Mesenchymal stem cell (in vitro differentiated cells and primary cell): Measurements from ENCODE around the gene FTL.
A peak's percentile ranks its signal among the peaks of the same experiment; 100 is the strongest.

ENCODE experiments used
- DNase-seq: peaks from one replicate; pipeline ENCODE4 v3.0.0-alpha.2; 2013
- H2AFZ ChIP-seq: one replicate; pipeline ENCODE4 v1.6.1; 2013; ENCODE audit warnings: low read depth, mild to moderate bottlenecking, control low read depth, inconsistent platforms, low read length, moderate library complexity
- H2AK5ac ChIP-seq: 2 replicates; pipeline ENCODE4 v1.6.1; 2013; ENCODE audit warnings: low read length, moderate library complexity, mild to moderate bottlenecking, inconsistent platforms; ENCODE audit not compliant: severe bottlenecking
- H2BK120ac ChIP-seq: one replicate; pipeline ENCODE4 v1.6.1; 2013; ENCODE audit warnings: low read depth, mild to moderate bottlenecking, inconsistent platforms, low read length, moderate library complexity
- H2BK12ac ChIP-seq, 2 experiments: one replicate each; pipeline ENCODE4 v1.6.1; 2013; ENCODE audit warnings: inconsistent platforms in 2 of 2, low read length in 2 of 2, mild to moderate bottlenecking in 2 of 2, moderate library complexity in 2 of 2, control low read depth in 1 of 2
- H2BK15ac ChIP-seq: one replicate; pipeline ENCODE4 v1.6.1; 2013; ENCODE audit warnings: mild to moderate bottlenecking, low read depth, inconsistent platforms; ENCODE audit not compliant: poor library complexity, severe bottlenecking
- H2BK5ac ChIP-seq: 2 replicates; pipeline ENCODE4 v1.6.1; 2013; ENCODE audit warnings: low read depth, mild to moderate bottlenecking, low read length, control low read depth, inconsistent platforms; ENCODE audit not compliant: poor library complexity, severe bottlenecking
- H3K14ac ChIP-seq, 2 experiments: one replicate each; pipeline ENCODE4 v1.6.1; 2013; ENCODE audit warnings: inconsistent platforms in 2 of 2, low read length in 2 of 2, control low read depth in 1 of 2, mild to moderate bottlenecking in 1 of 2, moderate library complexity in 1 of 2
- H3K18ac ChIP-seq, 2 experiments: one replicate each; pipeline ENCODE4 v1.6.1; 2013; ENCODE audit warnings: inconsistent platforms in 2 of 2, low read length in 2 of 2, control low read depth in 1 of 2, low read depth in 1 of 2, mild to moderate bottlenecking in 1 of 2
- H3K23ac ChIP-seq, 2 experiments: one replicate each; pipeline ENCODE4 v1.6.1; 2013; ENCODE audit warnings: inconsistent platforms in 2 of 2, low read length in 2 of 2, mild to moderate bottlenecking in 2 of 2, moderate library complexity in 2 of 2, control low read depth in 1 of 2
- H3K27ac ChIP-seq: 2 replicates; pipeline ENCODE4 v1.5.1; 2013; ENCODE audit warnings: mild to moderate bottlenecking, moderate library complexity, low read length, control low read depth, inconsistent platforms; ENCODE audit not compliant: poor library complexity, severe bottlenecking
- H3K27me3 ChIP-seq, 2 experiments: 2 replicates each; pipeline versions ENCODE4 v1.6.1 to v1.7.0; 2013; ENCODE audit warnings: low read length in 2 of 2, mild to moderate bottlenecking in 2 of 2, moderate library complexity in 2 of 2, control low read depth in 1 of 2, inconsistent platforms in 1 of 2; ENCODE audit not compliant: control insufficient read depth in 1 of 2, insufficient read depth in 1 of 2
- H3K36me3 ChIP-seq, 2 experiments: 2 replicates each; pipeline versions ENCODE4 v1.6.1 to v1.7.0; 2013; ENCODE audit warnings: low read length in 2 of 2, control low read depth in 1 of 2, inconsistent platforms in 1 of 2, low read depth in 1 of 2, mild to moderate bottlenecking in 1 of 2; ENCODE audit not compliant: insufficient read depth in 2 of 2, control insufficient read depth in 1 of 2
- H3K4ac ChIP-seq, 2 experiments: one replicate each; pipeline ENCODE4 v1.6.1; 2013; ENCODE audit warnings: inconsistent platforms in 2 of 2, low read length in 2 of 2, mild to moderate bottlenecking in 2 of 2, moderate library complexity in 2 of 2, control low read depth in 1 of 2, low read depth in 1 of 2
- H3K4me1 ChIP-seq: 2 replicates; pipeline ENCODE4 v1.6.1; 2013; ENCODE audit warnings: low read depth, low read length, control low read depth; ENCODE audit not compliant: control insufficient read depth, insufficient read depth
- H3K4me2 ChIP-seq: 2 replicates; pipeline ENCODE4 v1.6.1; 2013; ENCODE audit warnings: low read length, mild to moderate bottlenecking, inconsistent platforms; ENCODE audit not compliant: poor library complexity, severe bottlenecking
- H3K4me3 ChIP-seq, 2 experiments: 2 replicates each; pipeline versions ENCODE4 v1.5.1 to v1.7.0; 2013; ENCODE audit warnings: low read length in 2 of 2, mild to moderate bottlenecking in 2 of 2, control low read depth in 1 of 2, low read depth in 1 of 2; ENCODE audit not compliant: insufficient read depth in 1 of 2
- H3K79me1 ChIP-seq: replicated peaks from 2 replicates; pipeline ENCODE4 v1.6.1; 2013; ENCODE audit warnings: mild to moderate bottlenecking, control low read depth, low read length, inconsistent platforms; ENCODE audit not compliant: poor library complexity, severe bottlenecking
- H3K9ac ChIP-seq: 2 replicates; pipeline ENCODE4 v1.7.0; 2013; ENCODE audit warnings: mild to moderate bottlenecking, low read length, moderate library complexity
- H3K9me3 ChIP-seq: 2 replicates; pipeline ENCODE4 v1.7.0; 2013; ENCODE audit warnings: mild to moderate bottlenecking, low read length; ENCODE audit not compliant: control insufficient read depth
- H4K8ac ChIP-seq: one replicate; pipeline ENCODE4 v1.6.1; 2013; ENCODE audit warnings: inconsistent platforms, mild to moderate bottlenecking, low read length, moderate library complexity
- H4K91ac ChIP-seq: one replicate; pipeline ENCODE4 v1.6.1; 2013; ENCODE audit warnings: mild to moderate bottlenecking, low read length, inconsistent platforms
- WGBS: methylation state at CpG from one replicate; pipeline ENCODE4 v1.1.7; 2013; ENCODE audit warnings: mixed read lengths; 5-methylcytosine and 5-hydroxymethylcytosine counted together

Gene FTL

GRCh38 chr19:48950830-48951519, 14.1 kb upstream of the FTL start:
- Histone ChIP-seq H3K4me1 (peaks cover 11% of the 10 kb centered on the region), H2AK5ac (no peak overlapping the region), H2BK12ac (no peak overlapping the region), H3K9me3 (no peaks in the 10 kb centered on the region), H3K4me3 (no peak overlapping the region), H3K4ac (no peak overlapping the region), H3K27ac (no peak overlapping the region), H3K18ac (no peak overlapping the region), H2AFZ (no peak overlapping the region), H2BK15ac (no peak overlapping the region), H4K8ac (no peak overlapping the region), H3K4me2 (no peak overlapping the region), H2BK5ac (no peak overlapping the region), H3K23ac (no peak overlapping the region), H3K9ac (no peak overlapping the region), H4K91ac (no peak overlapping the region), H3K79me1 (no peaks in the 10 kb centered on the region), H3K14ac (no peak overlapping the region), H3K36me3 (peaks cover 4% of the 10 kb centered on the region in 2 experiments), H2BK120ac (no peak overlapping the region), H3K27me3 (no peaks in the 10 kb centered on the region)
- WGBS = 46% methylated on average over 8 of the region's 9 CpGs
- DNase-seq = peak; percentile 21

GRCh38 chr19:48953141-48953540, 12.0 kb upstream of the FTL start:
- Histone ChIP-seq H3K9me3 (no peaks in the 10 kb centered on the region), H3K23ac (no peak overlapping the region), H3K9ac (no peak overlapping the region), H3K4ac (no peak overlapping the region), H3K27ac (no peak overlapping the region), H3K79me1 (no peaks in the 10 kb centered on the region), H3K4me3 (no peak overlapping the region), H2AK5ac (no peak overlapping the region), H3K14ac (no peak overlapping the region), H2BK12ac (no peak overlapping the region), H3K4me2 (no peak overlapping the region), H3K18ac (no peak overlapping the region), H3K27me3 (no peaks in the 10 kb centered on the region), H2AFZ (no peak overlapping the region), H4K8ac (no peak overlapping the region), H4K91ac (no peak overlapping the region), H3K36me3 (peaks cover 13 to 23% of the 10 kb centered on the region in 2 experiments), H2BK5ac (no peak overlapping the region), H2BK15ac (peak overlapping the region; percentile 44), H3K4me1 (peaks cover 18% of the 10 kb centered on the region), H2BK120ac (no peak overlapping the region)
- DNase-seq = no peak
- WGBS = 86% methylated on average over 4 of the region's 4 CpGs

- peak overlapping the region in 1 of 2 experiments; percentile 63 for H3K18ac ChIP-seq
- no peaks in the 10 kb centered on the region for H3K9me3 ChIP-seq
- no peak overlapping the region for H3K14ac ChIP-seq
- H3K27me3 ChIP-seq = no peaks in the 10 kb centered on the region
- H3K79me1 ChIP-seq = no peaks in the 10 kb centered on the region
- H3K23ac ChIP-seq = no peak overlapping the region
- H4K91ac ChIP-seq = no peak overlapping the region
- peaks cover 19 to 30% of the 10 kb centered on the region in 2 experiments for H3K36me3 ChIP-seq
- H3K4me3 ChIP-seq = peak overlapping the region in 1 of 2 experiments; percentile 98
- no peak overlapping the region for H2BK120ac ChIP-seq
- H3K4me2 ChIP-seq = peak overlapping the region; percentile 45
- WGBS = 77% methylated on average over 11 of the region's 11 CpGs
- peak overlapping the region; percentile 99 for H3K9ac ChIP-seq
- H3K4ac ChIP-seq = peak overlapping the region in 1 of 2 experiments; percentile 71
- H2AFZ ChIP-seq = peak overlapping the region; percentile 90
- no peak overlapping the region for H2BK15ac ChIP-seq
- H2AK5ac ChIP-seq = no peak overlapping the region
- no peak overlapping the region for H2BK12ac ChIP-seq
- peaks cover 18% of the 10 kb centered on the region for H3K4me1 ChIP-seq
- H3K27ac ChIP-seq = peak overlapping the region; percentile 31
- H4K8ac ChIP-seq = peak overlapping the region; percentile 52
- H2BK5ac ChIP-seq = no peak overlapping the region
- no peak for DNase-seq
These were observed 11.0 kb upstream of the FTL start for GRCh38 chr19:48953990-48954594.

GRCh38 chr19:48954595-48955307, 10.4 kb upstream of the FTL start, which contains the start of gene BAX:
Gene BAX (plus strand): TSS chr19:48954875. CDS start chr19:48954929, 54 bp downstream.
- Histone ChIP-seq H3K4ac (peak within 1 kb of the TSS; percentile 100), H2BK12ac (peak within 1 kb of the TSS; percentile 50 to 91), H2AK5ac (peak within 1 kb of the TSS; percentile 94), H2BK5ac (peak within 1 kb of the TSS; percentile 100), H3K9ac (peak within 1 kb of the TSS; percentile 99), H3K27me3 (no peaks in the 10 kb centered on the region), H3K9me3 (no peaks in the 10 kb centered on the region), H3K4me2 (peak within 1 kb of the TSS; percentile 73), H3K4me3 (peak within 1 kb of the TSS; percentile 84 to 98), H3K4me1 (peaks cover 18% of the 10 kb centered on the region), H3K36me3 (peaks cover 22 to 30% of the 10 kb centered on the region in 2 experiments), H2BK15ac (peak within 1 kb of the TSS; percentile 86), H2BK120ac (peak within 1 kb of the TSS; percentile 99), H3K18ac (peak within 1 kb of the TSS; percentile 95 to 99), H3K14ac (peak within 1 kb of the TSS; percentile 76 to 93), H4K91ac (peak within 1 kb of the TSS; percentile 99), H2AFZ (peak within 1 kb of the TSS; percentile 90), H3K23ac (peak within 1 kb of the TSS; percentile 21 to 90), H3K27ac (peak within 1 kb of the TSS; percentile 100), H3K79me1 (no peaks in the 10 kb centered on the region), H4K8ac (peak within 1 kb of the TSS; percentile 98)
- peak; percentile 92 for DNase-seq
- WGBS = under 1% methylated on average over 36 of the region's 71 CpGs
